ENCODE measurements around the gene HTT. TPM values are rescaled to one million over a fixed set of nuclear protein-coding genes. Genes with fewer than 3 reads are reported as not detected.

HTT gene
- total RNA-seq, 4 donors from 2014 or later = 50.1 to 192 (median 81.0) TPM

- DNase-seq (ENCODE audit: low spot score in 2 of 2) = no peak
- peaks cover 29% of the 10 kb centered on the region for H3K4me1 ChIP-seq
- WGBS = 68% methylated on average over 2 of the region's 2 CpGs
Observed at GRCh38 chr4:3077796-3078195, 3.3 kb downstream of the HTT start.

GRCh38 chr4:3079694-3080123 is 5.2 kb downstream of the HTT start:
- no peak for DNase-seq (ENCODE audit: low spot score in 2 of 2)
- Histone ChIP-seq H3K27ac (no peak overlapping the region), H3K4me3 (no peak overlapping the region), H3K27me3 (no peaks in the 10 kb centered on the region), H3K4me1 (peaks cover 22% of the 10 kb centered on the region), H3K9me3 (no peaks in the 10 kb centered on the region), H3K36me3 (no peaks in the 10 kb centered on the region)
- 85% methylated on average over 6 of the region's 6 CpGs for WGBS
- TF ChIP-seq POLR2AphosphoS5 (IDR thresholded peaks at IDR 0.05) = no peak
- TF ChIP-seq POLR2A (IDR thresholded peaks at IDR 0.05) = no peak
- no peak for TF ChIP-seq CTCF (IDR thresholded peaks at IDR 0.05)
- TF ChIP-seq EP300 (IDR thresholded peaks at IDR 0.05) = no peak

More at GRCh38 chr4:3077796-3078195, 3.3 kb downstream of the HTT start:
- Histone ChIP-seq H3K36me3 (no peaks in the 10 kb centered on the region), H3K4me3 (no peak overlapping the region), H3K27ac (no peak overlapping the region), H3K9me3 (no peaks in the 10 kb centered on the region), H3K27me3 (no peaks in the 10 kb centered on the region)
- TF ChIP-seq POLR2AphosphoS5 (IDR thresholded peaks at IDR 0.05) (no peak), POLR2A (IDR thresholded peaks at IDR 0.05) (no peak), CTCF (IDR thresholded peaks at IDR 0.05) (no peak), EP300 (IDR thresholded peaks at IDR 0.05) (no peak)

GRCh38 chr4:3082925-3083515 is 8.5 kb downstream of the HTT start:
- TF ChIP-seq EP300 (IDR thresholded peaks at IDR 0.05) (no peak), POLR2AphosphoS5 (IDR thresholded peaks at IDR 0.05) (no peak), POLR2A (IDR thresholded peaks at IDR 0.05) (no peak), CTCF (IDR thresholded peaks at IDR 0.05) (no peak)
- no peaks in the 10 kb centered on the region for H3K36me3 ChIP-seq
- no peaks in the 10 kb centered on the region for H3K9me3 ChIP-seq
- DNase-seq (ENCODE audit: low spot score in 2 of 2) = no peak
- peaks cover 11% of the 10 kb centered on the region for H3K4me1 ChIP-seq
- H3K4me3 ChIP-seq = no peak overlapping the region
- H3K27me3 ChIP-seq = no peaks in the 10 kb centered on the region
- no peak overlapping the region for H3K27ac ChIP-seq
- 84% methylated on average over 6 of the region's 6 CpGs for WGBS

- DNase-seq (ENCODE audit: low spot score in 2 of 2) = no peak
- 22% methylated on average over 1 of the region's 1 CpG for WGBS
- Histone ChIP-seq H3K36me3 (peaks cover 6% of the 10 kb centered on the region), H3K27ac (no peak overlapping the region), H3K4me1 (peaks cover 11% of the 10 kb centered on the region), H3K4me3 (no peak overlapping the region), H3K27me3 (no peaks in the 10 kb centered on the region), H3K9me3 (no peaks in the 10 kb centered on the region)
- TF ChIP-seq POLR2AphosphoS5 (IDR thresholded peaks at IDR 0.05) = no peak
- no peak for TF ChIP-seq EP300 (IDR thresholded peaks at IDR 0.05)
- TF ChIP-seq CTCF (IDR thresholded peaks at IDR 0.05) = no peak
- no peak for TF ChIP-seq POLR2A (IDR thresholded peaks at IDR 0.05)
Observed at GRCh38 chr4:3083732-3084131, 9.3 kb downstream of the HTT start.

- no peak for TF ChIP-seq EP300 (IDR thresholded peaks at IDR 0.05)
- H3K27ac ChIP-seq = no peak overlapping the region
- H3K36me3 ChIP-seq = peaks cover 23% of the 10 kb centered on the region
- H3K9me3 ChIP-seq = no peaks in the 10 kb centered on the region
- H3K4me3 ChIP-seq = no peak overlapping the region
- DNase-seq (ENCODE audit: low spot score in 2 of 2) = no peak
- 91% methylated on average over 10 of the region's 10 CpGs for WGBS
- H3K27me3 ChIP-seq = no peaks in the 10 kb centered on the region
- peaks cover 11% of the 10 kb centered on the region for H3K4me1 ChIP-seq
Observed at GRCh38 chr4:3085948-3086670, 11.6 kb downstream of the HTT start.

All from suprapubic skin (tissue), 4 donors.